Fibroblast of lung (primary cell): ENCODE results near the gene PLLP. TPM values are rescaled to one million over a fixed set of nuclear protein-coding genes. Genes with fewer than 3 reads are reported as not detected.

Source experiments
- DNase-seq, 2 donors: peaks; one replicate each; pipeline versions ENCODE4 v3.0.0 to v3.0.0-alpha.2; 2010; ENCODE audit warnings: low read depth in 2 of 2
- H2AFZ ChIP-seq: 2 replicates; pipeline ENCODE4 v1.5.1; 2012; ENCODE audit warnings: low read length, control low read depth, inconsistent platforms
- H3K27ac ChIP-seq: 2 replicates; pipeline ENCODE4 v1.5.1; 2011; ENCODE audit warnings: low read length, control low read depth; ENCODE audit not compliant: insufficient read depth
- H3K27me3 ChIP-seq: 2 replicates; pipeline ENCODE4 v1.5.1; 2011; ENCODE audit warnings: mild to moderate bottlenecking, low read length; ENCODE audit not compliant: control insufficient read depth, insufficient read depth
- H3K36me3 ChIP-seq: 2 replicates; pipeline ENCODE4 v1.5.1; 2011; ENCODE audit warnings: low read length; ENCODE audit not compliant: control insufficient read depth, insufficient read depth
- H3K4me1 ChIP-seq: 2 replicates; pipeline ENCODE4 v1.5.1; 2011; ENCODE audit warnings: low read length; ENCODE audit not compliant: control insufficient read depth, insufficient read depth; ENCODE audit errors: extremely low read depth
- H3K4me2 ChIP-seq: 2 replicates; pipeline ENCODE4 v1.5.1; 2011; ENCODE audit warnings: low read length, control low read depth; ENCODE audit not compliant: insufficient read depth; ENCODE audit errors: extremely low read depth
- H3K4me3 ChIP-seq, 4 experiments: fragments of 200-600 bp in 1 of 4; sonication (generic) in 1 of 4; replicated peaks in 1 of 4; 2 replicates each; pipeline ENCODE4 v1.5.1; 2011 to 2016; ENCODE audit warnings: low read length in 4 of 4, low read depth in 3 of 4, mild to moderate bottlenecking in 3 of 4, control low read depth in 2 of 4, inconsistent platforms in 1 of 4, mixed read lengths in 1 of 4; ENCODE audit not compliant: insufficient read depth in 1 of 4; ENCODE audit errors: control extremely low read depth in 1 of 4
- H3K79me2 ChIP-seq: 2 replicates; pipeline ENCODE4 v1.5.1; 2012; ENCODE audit warnings: mild to moderate bottlenecking, low read length, inconsistent platforms; ENCODE audit not compliant: control insufficient read depth, insufficient read depth
- H3K9ac ChIP-seq: 2 replicates; pipeline ENCODE4 v1.5.1; 2011; ENCODE audit warnings: mild to moderate bottlenecking, low read length, control low read depth; ENCODE audit not compliant: insufficient read depth
- H3K9me3 ChIP-seq: 2 replicates; pipeline ENCODE4 v1.5.1; 2012; ENCODE audit warnings: low read depth, low read length; ENCODE audit not compliant: control insufficient read depth, insufficient read depth
- H4K20me1 ChIP-seq: 2 replicates; pipeline ENCODE4 v1.5.1; 2011; ENCODE audit warnings: low read length; ENCODE audit not compliant: control insufficient read depth, insufficient read depth; ENCODE audit errors: extremely low read depth
- EZH2 ChIP-seq: IDR thresholded peaks from 2 replicates; pipeline ENCODE4 v1.5.1; 2012; ENCODE audit warnings: low read length, control low read depth, mild to moderate bottlenecking; ENCODE audit errors: missing control alignments
- polyA plus RNA-seq, 2 donors: library from polyadenylated mRNA; depleted of rRNA in 1 of 2; stranded (reverse) in 1 of 2; unstranded in 1 of 2; fragments of >200 nt; gene quantifications; 2 replicates each; pipeline ENCODE4 v1.2.1, GENCODE V29; 2011 to 2012; ENCODE audit warnings: missing spikeins in 1 of 2
- total RNA-seq: library from RNA; depleted of rRNA; stranded (reverse); fragments of >200 nt; gene quantifications from 2 replicates; pipeline ENCODE4 v1.2.1, GENCODE V29; 2014
- TF ChIP-seq, protein P1 (sequence below), 2 donors: IDR thresholded peaks in 1 of 2; conservative IDR thresholded peaks in 1 of 2; 1 replicate in 1 of 2; 2 replicates in 1 of 2; pipeline ENCODE4 v1.5.1; 2011 to 2012; ENCODE audit warnings: low read length in 2 of 2, control low read depth in 1 of 2, inconsistent platforms in 1 of 2, low read depth in 1 of 2, mild to moderate bottlenecking in 1 of 2

Gene PLLP
- total and polyA plus RNA-seq, 2 donors (not counting 1 experiment from before 2014, with no cell fraction given) = 0.05 TPM; not detected in 1

DNA sequence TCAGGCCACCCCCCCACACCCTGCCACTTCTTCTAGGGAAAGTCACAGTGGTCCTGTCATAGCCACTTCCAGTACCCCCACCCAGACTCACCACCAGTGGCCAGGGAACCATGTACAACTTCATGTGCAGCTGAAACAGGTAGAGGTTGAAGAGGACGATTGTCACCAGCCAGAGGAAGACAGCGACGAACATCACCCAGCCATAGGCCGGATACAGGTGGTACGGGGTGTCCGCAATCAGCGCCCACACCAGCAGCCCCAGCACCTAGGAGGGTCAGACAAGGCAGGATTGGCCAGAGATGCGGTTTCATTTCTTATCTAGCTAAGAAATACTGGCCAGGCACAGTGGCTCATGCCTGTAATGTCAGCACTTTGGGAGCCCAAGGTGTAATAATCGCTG is 22.7 kb downstream of the PLLP start:
- H3K4me1 ChIP-seq = no peaks in the 10 kb centered on the region
- H3K4me2 ChIP-seq = no peak overlapping the region
- H3K9ac ChIP-seq = no peak overlapping the region
- H3K9me3 ChIP-seq = no peaks in the 10 kb centered on the region
- H3K36me3 ChIP-seq = no peaks in the 10 kb centered on the region
- TF ChIP-seq EZH2 = no peak
- TF ChIP-seq, protein P1, sequence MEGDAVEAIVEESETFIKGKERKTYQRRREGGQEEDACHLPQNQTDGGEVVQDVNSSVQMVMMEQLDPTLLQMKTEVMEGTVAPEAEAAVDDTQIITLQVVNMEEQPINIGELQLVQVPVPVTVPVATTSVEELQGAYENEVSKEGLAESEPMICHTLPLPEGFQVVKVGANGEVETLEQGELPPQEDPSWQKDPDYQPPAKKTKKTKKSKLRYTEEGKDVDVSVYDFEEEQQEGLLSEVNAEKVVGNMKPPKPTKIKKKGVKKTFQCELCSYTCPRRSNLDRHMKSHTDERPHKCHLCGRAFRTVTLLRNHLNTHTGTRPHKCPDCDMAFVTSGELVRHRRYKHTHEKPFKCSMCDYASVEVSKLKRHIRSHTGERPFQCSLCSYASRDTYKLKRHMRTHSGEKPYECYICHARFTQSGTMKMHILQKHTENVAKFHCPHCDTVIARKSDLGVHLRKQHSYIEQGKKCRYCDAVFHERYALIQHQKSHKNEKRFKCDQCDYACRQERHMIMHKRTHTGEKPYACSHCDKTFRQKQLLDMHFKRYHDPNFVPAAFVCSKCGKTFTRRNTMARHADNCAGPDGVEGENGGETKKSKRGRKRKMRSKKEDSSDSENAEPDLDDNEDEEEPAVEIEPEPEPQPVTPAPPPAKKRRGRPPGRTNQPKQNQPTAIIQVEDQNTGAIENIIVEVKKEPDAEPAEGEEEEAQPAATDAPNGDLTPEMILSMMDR (conservative IDR thresholded peaks at IDR 0.05 in 1 of 2, IDR thresholded peaks at IDR 0.05 in 1 of 2; ENCODE audit: low read depth in 1 of 2, low read length in 2 of 2) = no peak
- no peaks in the 10 kb centered on the region for H3K79me2 ChIP-seq
- no peaks in the 10 kb centered on the region for H4K20me1 ChIP-seq
- H2AFZ ChIP-seq = no peak overlapping the region
- no peaks in the 10 kb centered on the region for H3K27me3 ChIP-seq
- H3K27ac ChIP-seq = no peak overlapping the region
- H3K4me3 ChIP-seq = no peak overlapping the region
- DNase-seq = no peak

DNA sequence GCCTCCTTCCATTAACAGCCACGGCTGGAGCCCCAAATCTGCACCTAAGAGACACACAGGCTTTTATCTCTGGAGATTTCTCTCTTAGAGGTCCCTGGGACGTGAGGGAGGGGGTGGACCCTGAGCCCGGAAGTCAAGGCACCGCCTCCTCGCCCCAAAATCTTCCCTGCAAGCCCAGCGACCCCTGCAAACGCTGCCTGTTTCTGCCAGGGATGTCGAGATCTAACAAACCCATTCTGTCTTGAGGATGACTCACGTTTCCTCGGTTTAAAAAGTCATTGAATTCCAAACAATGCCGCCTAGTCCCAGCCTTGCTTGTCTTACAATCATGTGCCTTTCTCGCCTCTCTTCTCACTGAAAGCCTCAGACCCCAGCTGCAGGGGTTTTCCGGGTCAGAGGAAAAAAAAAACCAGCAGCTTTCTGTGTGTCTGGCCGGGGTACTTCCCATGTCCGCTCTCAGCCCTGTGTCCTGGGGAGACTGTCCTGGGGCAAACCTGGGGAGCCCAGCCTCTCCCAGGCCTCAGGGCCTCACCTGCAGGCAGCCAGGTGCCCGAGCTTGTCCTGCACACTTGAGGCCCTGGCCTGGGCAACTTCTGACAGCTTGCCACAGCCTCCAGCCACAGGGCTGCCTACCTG is 24.1 kb downstream of the PLLP start:
- Histone ChIP-seq H3K27ac (peak overlapping the region; percentile 14), H3K9me3 (no peaks in the 10 kb centered on the region), H3K4me1 (no peaks in the 10 kb centered on the region), H3K4me3 (peak overlapping the region in 1 of 4 experiments; percentile 25), H3K27me3 (no peaks in the 10 kb centered on the region), H3K4me2 (peak overlapping the region; percentile 64), H3K36me3 (no peaks in the 10 kb centered on the region), H4K20me1 (no peaks in the 10 kb centered on the region), H2AFZ (peak overlapping the region; percentile 56), H3K79me2 (no peaks in the 10 kb centered on the region), H3K9ac (no peak overlapping the region)
- TF ChIP-seq EZH2 = no peak
- TF ChIP-seq, protein P1 (conservative IDR thresholded peaks at IDR 0.05 in 1 of 2, IDR thresholded peaks at IDR 0.05 in 1 of 2; ENCODE audit: low read depth in 1 of 2, low read length in 2 of 2) = no peak
- DNase-seq = peak; percentile 66 to 79

DNA sequence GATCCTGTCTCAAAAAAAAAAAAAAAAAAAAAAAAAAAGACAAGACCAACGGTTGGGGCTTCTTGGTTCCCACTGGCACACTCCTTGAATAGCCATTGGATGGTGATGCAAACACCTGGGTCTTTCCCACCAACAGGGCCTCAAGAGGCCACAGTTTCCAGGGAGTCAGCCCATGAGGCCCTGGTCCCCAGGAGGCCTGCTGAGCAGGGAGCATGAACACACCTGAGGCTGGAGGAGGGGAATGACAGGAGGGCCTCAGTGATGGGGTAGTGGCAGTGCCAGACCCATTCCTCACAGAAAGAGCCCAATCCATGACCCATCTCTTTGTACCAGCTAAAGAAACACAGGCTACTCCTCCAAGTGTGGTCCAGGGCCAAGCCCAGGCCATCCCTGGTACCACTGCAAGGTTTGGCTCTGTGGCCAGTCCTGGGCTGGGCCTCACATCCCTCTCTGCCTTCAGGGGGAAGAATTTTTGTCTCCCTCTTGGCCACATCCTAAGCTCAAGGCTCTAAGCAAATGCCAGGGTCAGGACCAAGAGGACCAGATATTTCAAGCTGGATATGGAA is 25.5 kb downstream of the PLLP start:
- H3K4me2 ChIP-seq = no peak overlapping the region
- no peak for DNase-seq
- no peaks in the 10 kb centered on the region for H3K79me2 ChIP-seq
- H3K9me3 ChIP-seq = no peaks in the 10 kb centered on the region
- no peaks in the 10 kb centered on the region for H3K27me3 ChIP-seq
- no peak overlapping the region for H3K9ac ChIP-seq
- no peaks in the 10 kb centered on the region for H3K36me3 ChIP-seq
- H4K20me1 ChIP-seq = no peaks in the 10 kb centered on the region
- H3K27ac ChIP-seq = no peak overlapping the region
- H2AFZ ChIP-seq = no peak overlapping the region
- TF ChIP-seq, protein P1 (conservative IDR thresholded peaks at IDR 0.05 in 1 of 2, IDR thresholded peaks at IDR 0.05 in 1 of 2; ENCODE audit: low read depth in 1 of 2, low read length in 2 of 2) = no peak
- TF ChIP-seq EZH2 = no peak
- no peak overlapping the region for H3K4me3 ChIP-seq
- H3K4me1 ChIP-seq = no peaks in the 10 kb centered on the region
